Body of pancreas (tissue), 4 donors: ENCODE data around the gene DENND1A. TPM values are rescaled to one million over a fixed set of nuclear protein-coding genes. Genes with fewer than 3 reads are reported as not detected.

Source experiments
- ATAC-seq: fragments of 150-250 bp; one replicate; pipeline ENCODE4 v1.9.1; 2016
- DNase-seq, 4 donors: peaks; one replicate each; pipeline ENCODE4 v3.0.0-alpha.2; 2019
- H3K27ac ChIP-seq, 4 donors: fragments of 200-600 bp; sonication (generic); 1 replicate in 3 of 4; 2 replicates in 1 of 4; pipeline versions ENCODE4 v1.5.1 to v1.6.1; 2016 to 2019; ENCODE audit warnings: mild to moderate bottlenecking in 1 of 4, mixed read lengths in 1 of 4, moderate library complexity in 1 of 4
- H3K27me3 ChIP-seq, 2 donors: fragments of 200-600 bp; sonication (generic); one replicate each; pipeline ENCODE4 v1.6.0; 2016; ENCODE audit warnings: mild to moderate bottlenecking in 1 of 2
- H3K36me3 ChIP-seq, 2 donors: fragments of 200-600 bp; sonication (generic); replicated peaks in 1 of 2; 2 replicates each; pipeline ENCODE4 v1.5.1; 2016; ENCODE audit warnings: low read depth in 2 of 2; ENCODE audit not compliant: insufficient read depth in 1 of 2
- H3K4me1 ChIP-seq: fragments of 200-600 bp; sonication (generic); one replicate; pipeline ENCODE4 v1.6.0; 2016
- H3K4me3 ChIP-seq, 2 donors: fragments of 200-600 bp; sonication (generic); 1 replicate in 1 of 2; 2 replicates in 1 of 2; pipeline ENCODE4 v1.5.1; 2016 to 2019
- H3K9me3 ChIP-seq, 3 donors: fragments of 200-600 bp; sonication (generic); 1 replicate in 2 of 3; 2 replicates in 1 of 3; pipeline ENCODE4 v1.5.1; 2016
- POLR2A ChIP-seq, 3 donors: fragments of 450-650 bp; IDR thresholded peaks; one replicate each; pipeline ENCODE4 v1.6.1; 2016; ENCODE audit warnings: antibody characterized with exemption in 3 of 3, mild to moderate bottlenecking in 2 of 3
- WGBS, 2 donors: methylation state at CpG; one replicate each; pipeline ENCODE4 v1.1.5; 2017; 5-methylcytosine and 5-hydroxymethylcytosine counted together
- intact Hi-C: fragments of 100-400 bp; cut with DNase I; formaldehyde crosslinking; loops from one replicate; pipeline ENCODE4 v1.15.1; 2023
- total RNA-seq, 2 donors: library from RNA; depleted of rRNA; stranded (reverse); fragments of >200 nt; gene quantifications; one replicate each; pipeline ENCODE4 v1.1.0, GENCODE V29; 2016
- TF ChIP-seq, protein P1 (sequence below), 7 experiments: fragments of 450-650 bp in 4 of 7; fragments of 200-600 bp in 3 of 7; sonication (generic) in 3 of 7; IDR thresholded peaks; one replicate each; pipeline ENCODE4 v1.5.1; 2016 to 2019; ENCODE audit warnings: antibody characterized with exemption in 7 of 7

DENND1A gene
- total RNA-seq, 2 donors from 2014 or later, result 7.6 to 8.6 TPM

DNA sequence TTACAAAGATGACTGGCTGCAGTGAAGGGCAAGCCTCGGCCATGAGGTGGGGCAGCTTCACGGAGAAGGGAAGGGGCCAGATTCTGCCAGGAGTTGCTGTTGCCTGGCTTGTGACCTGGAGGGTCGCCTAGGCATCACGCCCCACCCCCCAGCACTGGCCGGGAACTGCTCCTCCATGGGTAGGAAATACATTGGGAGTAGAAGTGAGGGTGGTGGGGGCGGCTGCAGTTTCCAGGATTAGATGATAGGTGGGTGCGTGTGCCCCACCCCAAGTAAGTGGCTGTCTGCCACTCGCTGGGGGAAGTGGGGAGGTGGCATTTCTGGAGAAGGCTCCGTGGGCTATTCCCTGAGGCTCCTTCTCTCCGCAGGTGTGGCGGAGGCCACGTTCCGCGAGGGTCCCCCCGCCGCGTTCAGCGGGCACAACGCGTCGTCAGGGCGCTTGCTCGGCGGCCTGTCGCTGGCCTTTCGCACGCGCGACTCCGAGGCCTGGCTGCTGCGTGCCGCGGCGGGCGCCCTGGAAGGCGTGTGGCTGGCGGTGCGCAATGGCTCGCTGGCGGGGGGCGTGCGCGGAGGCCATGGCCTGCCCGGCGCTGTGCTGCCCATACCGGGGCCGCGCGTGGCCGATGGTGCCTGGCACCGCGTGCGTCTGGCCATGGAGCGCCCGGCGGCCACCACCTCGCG, 557.0 kb downstream of the DENND1A start:
- WGBS, 2 donors, result 25 to 26% methylated on average over 22 to 55 of the region's 58 CpGs

DNA sequence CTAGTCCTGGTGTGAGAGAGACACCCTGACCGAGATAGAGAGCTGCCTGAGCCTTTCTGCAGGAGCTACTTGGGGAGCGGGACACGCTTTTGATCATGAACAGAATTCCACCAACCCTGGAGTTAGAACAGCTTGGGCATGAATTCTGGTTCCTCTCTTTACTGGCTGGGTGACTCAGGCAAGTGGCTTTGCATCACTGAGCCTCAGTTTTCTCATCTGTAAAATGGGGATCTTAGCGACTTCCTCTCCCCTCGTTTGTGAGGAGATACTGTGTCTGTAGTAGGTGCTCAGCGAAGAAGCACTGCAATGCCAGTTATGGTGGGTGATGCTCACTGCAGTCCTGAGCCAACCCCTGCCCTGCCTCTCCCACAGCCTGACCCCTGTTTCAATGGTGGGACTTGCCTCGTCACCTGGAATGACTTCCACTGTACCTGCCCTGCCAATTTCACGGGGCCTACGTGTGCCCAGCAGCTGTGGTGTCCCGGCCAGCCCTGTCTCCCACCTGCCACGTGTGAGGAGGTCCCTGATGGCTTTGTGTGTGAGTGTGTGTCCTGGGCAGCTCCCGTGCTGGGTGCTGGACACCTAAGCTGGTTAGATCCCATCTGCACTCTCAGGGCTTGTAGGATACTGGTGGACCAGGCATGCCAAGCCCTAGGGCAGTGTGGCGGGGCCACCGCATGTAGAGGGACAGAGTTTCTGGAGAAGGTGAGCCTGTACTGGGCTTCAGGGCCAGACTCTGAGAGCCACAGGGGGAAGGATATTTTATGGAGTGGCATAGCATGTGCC, 557.9 kb downstream of the DENND1A start:
- H3K4me3 ChIP-seq, result no peak overlapping the region
- no peak for DNase-seq
- TF ChIP-seq, protein P1, sequence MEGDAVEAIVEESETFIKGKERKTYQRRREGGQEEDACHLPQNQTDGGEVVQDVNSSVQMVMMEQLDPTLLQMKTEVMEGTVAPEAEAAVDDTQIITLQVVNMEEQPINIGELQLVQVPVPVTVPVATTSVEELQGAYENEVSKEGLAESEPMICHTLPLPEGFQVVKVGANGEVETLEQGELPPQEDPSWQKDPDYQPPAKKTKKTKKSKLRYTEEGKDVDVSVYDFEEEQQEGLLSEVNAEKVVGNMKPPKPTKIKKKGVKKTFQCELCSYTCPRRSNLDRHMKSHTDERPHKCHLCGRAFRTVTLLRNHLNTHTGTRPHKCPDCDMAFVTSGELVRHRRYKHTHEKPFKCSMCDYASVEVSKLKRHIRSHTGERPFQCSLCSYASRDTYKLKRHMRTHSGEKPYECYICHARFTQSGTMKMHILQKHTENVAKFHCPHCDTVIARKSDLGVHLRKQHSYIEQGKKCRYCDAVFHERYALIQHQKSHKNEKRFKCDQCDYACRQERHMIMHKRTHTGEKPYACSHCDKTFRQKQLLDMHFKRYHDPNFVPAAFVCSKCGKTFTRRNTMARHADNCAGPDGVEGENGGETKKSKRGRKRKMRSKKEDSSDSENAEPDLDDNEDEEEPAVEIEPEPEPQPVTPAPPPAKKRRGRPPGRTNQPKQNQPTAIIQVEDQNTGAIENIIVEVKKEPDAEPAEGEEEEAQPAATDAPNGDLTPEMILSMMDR (IDR thresholded peaks at IDR 0.05), result no peak
- TF ChIP-seq POLR2A (IDR thresholded peaks at IDR 0.05), result no peak
- H3K27ac ChIP-seq, result no peak overlapping the region
- H3K27me3 ChIP-seq, result peaks cover 0 to 18% of the 10 kb centered on the region in 2 donors
- ATAC-seq, result no peak
- WGBS, 2 donors, result 76 to 79% methylated on average over 11 to 14 of the region's 14 CpGs
- no peaks in the 10 kb centered on the region for H3K9me3 ChIP-seq
- intact Hi-C loops, result no loop called here
- peaks cover 21% of the 10 kb centered on the region for H3K4me1 ChIP-seq
- H3K36me3 ChIP-seq, result no peaks in the 10 kb centered on the region

More for the DNA sequence above, 557.0 kb downstream of the DENND1A start:
- H3K27me3 ChIP-seq, result peaks cover 0 to 18% of the 10 kb centered on the region in 2 donors
- ATAC-seq (no peak), DNase-seq (no peak)
- no peak overlapping the region for H3K4me3 ChIP-seq
- TF ChIP-seq POLR2A (IDR thresholded peaks at IDR 0.05), result no peak
- TF ChIP-seq, protein P1 (IDR thresholded peaks at IDR 0.05), result no peak
- H3K27ac ChIP-seq, result no peak overlapping the region
- intact Hi-C loops, result no loop called here
- no peaks in the 10 kb centered on the region for H3K36me3 ChIP-seq
- H3K9me3 ChIP-seq, result no peaks in the 10 kb centered on the region
- peaks cover 21% of the 10 kb centered on the region for H3K4me1 ChIP-seq

DNA sequence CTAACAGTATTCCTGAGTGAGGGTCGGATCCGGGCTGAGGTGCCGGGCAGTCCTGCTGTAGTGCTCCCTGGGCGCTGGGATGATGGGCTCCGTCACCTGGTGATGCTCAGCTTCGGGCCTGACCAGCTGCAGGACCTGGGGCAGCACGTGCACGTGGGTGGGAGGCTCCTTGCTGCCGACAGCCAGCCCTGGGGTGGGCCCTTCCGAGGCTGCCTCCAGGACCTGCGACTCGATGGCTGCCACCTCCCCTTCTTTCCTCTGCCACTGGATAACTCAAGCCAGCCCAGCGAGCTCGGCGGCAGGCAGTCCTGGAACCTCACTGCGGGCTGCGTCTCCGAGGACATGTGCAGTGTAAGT, 558.7 kb downstream of the DENND1A start:
- DNase-seq (no peak), ATAC-seq (no peak)
- Histone ChIP-seq H3K4me3 (no peak overlapping the region), H3K36me3 (no peaks in the 10 kb centered on the region), H3K27ac (no peak overlapping the region), H3K4me1 (peaks cover 20% of the 10 kb centered on the region), H3K27me3 (peaks cover 0 to 18% of the 10 kb centered on the region in 2 donors), H3K9me3 (no peaks in the 10 kb centered on the region)
- 38 to 76% methylated on average over 2 to 18 of the region's 18 CpGs for WGBS, 2 donors
- intact Hi-C loops, result no loop called here
- no peak for TF ChIP-seq POLR2A (IDR thresholded peaks at IDR 0.05)
- TF ChIP-seq, protein P1 (IDR thresholded peaks at IDR 0.05), result no peak

DNA sequence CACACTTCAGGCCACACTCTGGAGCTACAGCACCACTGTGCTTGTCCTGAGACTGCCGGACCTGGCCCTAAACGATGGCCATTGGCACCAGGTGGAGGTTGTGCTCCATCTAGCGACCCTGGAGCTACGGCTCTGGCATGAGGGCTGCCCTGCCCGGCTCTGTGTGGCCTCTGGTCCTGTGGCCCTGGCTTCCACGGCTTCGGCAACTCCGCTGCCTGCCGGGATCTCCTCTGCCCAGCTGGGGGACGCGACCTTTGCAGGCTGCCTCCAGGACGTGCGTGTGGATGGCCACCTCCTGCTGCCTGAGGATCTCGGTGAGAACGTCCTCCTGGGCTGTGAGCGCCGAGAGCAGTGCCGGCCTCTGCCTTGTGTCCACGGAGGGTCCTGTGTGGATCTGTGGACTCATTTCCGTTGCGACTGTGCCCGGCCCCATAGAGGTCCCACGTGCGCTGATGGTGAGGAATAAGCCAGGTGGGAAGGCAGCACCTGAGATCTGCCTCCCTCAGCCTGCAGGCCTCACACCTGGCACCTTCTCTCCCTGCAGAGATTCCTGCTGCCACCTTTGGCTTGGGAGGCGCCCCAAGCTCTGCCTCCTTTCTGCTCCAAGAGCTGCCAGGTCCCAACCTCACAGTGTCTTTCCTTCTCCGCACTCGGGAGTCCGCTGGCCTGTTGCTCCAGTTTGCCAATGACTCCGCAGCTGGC, 559.2 kb downstream of the DENND1A start:
- no peak overlapping the region for H3K27ac ChIP-seq
- ATAC-seq (no peak), DNase-seq (no peak)
- H3K27me3 ChIP-seq, result peaks cover 0 to 18% of the 10 kb centered on the region in 2 donors
- TF ChIP-seq, protein P1 (IDR thresholded peaks at IDR 0.05), result no peak
- TF ChIP-seq POLR2A (IDR thresholded peaks at IDR 0.05), result no peak
- H3K9me3 ChIP-seq, result no peaks in the 10 kb centered on the region
- 53 to 63% methylated on average over 2 to 29 of the region's 29 CpGs for WGBS, 2 donors
- intact Hi-C loops, result no loop called here
- H3K36me3 ChIP-seq, result no peaks in the 10 kb centered on the region
- H3K4me3 ChIP-seq, result no peak overlapping the region
- peaks cover 15% of the 10 kb centered on the region for H3K4me1 ChIP-seq
